K562 (cell line): ENCODE results near the gene MBNL1. TPM values are rescaled to one million over a fixed set of nuclear protein-coding genes. Genes with fewer than 3 reads are reported as not detected.
A peak's percentile ranks its signal among the peaks of the same experiment; 100 is the strongest.

Experiments used
- ATAC-seq: fragments of 200-7000 bp; cut with Tn5 transposase; 3 replicates; pipeline ENCODE4 v1.9.1; 2020; ENCODE audit warnings: moderate library complexity
- BruUV-seq: library from RNA; stranded (reverse); fragments of 400-500 nt; replicated peaks from 2 replicates; lab custom pipeline; 2021; lab: Mats Ljungman, UMichigan
- CTCF ChIA-PET: fragments of 300-600 bp; formaldehyde crosslinking; extraction: SDS; loops from one replicate; lab custom pipeline; 2021; ENCODE audit warnings: low intra/inter-chr PET ratio; lab: Yijun Ruan, JAX
- POLR2A ChIA-PET: fragments of 300-600, 350-650 bp; sonication (Branson Sonifier 250); formaldehyde crosslinking; extraction: SDS; loops from one replicate; lab custom pipeline; 2021; ENCODE audit warnings: antibody characterized with exemption, inconsistent platforms; lab: Yijun Ruan, JAX
- DNase-seq, 4 experiments: peaks; one replicate each; pipeline versions ENCODE4 v3.0.0 to v3.0.0-alpha.2; 2011 to 2018; ENCODE audit warnings: low spot score in 3 of 4, mixed read lengths in 3 of 4; ENCODE audit errors: extremely low read depth in 1 of 4
- FAIRE-seq: peaks from 2 replicates; lab custom pipeline; 2011; peaks lifted over from hg19 to GRCh38; lab: Jason Lieb, UNC
- H2AFZ ChIP-seq: 2 replicates; pipeline ENCODE4 v1.6.0; 2011; ENCODE audit warnings: low read depth, low read length, control low read depth, inconsistent platforms
- H3K27ac ChIP-seq: fragments of 200-600 bp; 3 replicates; pipeline ENCODE4 v1.8.0; 2011; ENCODE audit warnings: low read depth, mild to moderate bottlenecking, control low read depth, inconsistent platforms, low read length, moderate library complexity, mixed read lengths; ENCODE audit errors: extremely low read depth
- H3K27me3 ChIP-seq, 2 experiments: fragments of 300-600 bp in 1 of 2; 2 replicates in 1 of 2; 3 replicates in 1 of 2; pipeline versions ENCODE4 v1.6.0 to v1.8.0; 2011; ENCODE audit warnings: inconsistent platforms in 2 of 2, low read length in 2 of 2, mild to moderate bottlenecking in 1 of 2, mixed read lengths in 1 of 2, moderate library complexity in 1 of 2; ENCODE audit not compliant: control insufficient read depth in 2 of 2, insufficient read depth in 2 of 2
- H3K36me3 ChIP-seq: fragments of 300-600 bp; 3 replicates; pipeline ENCODE4 v1.8.0; 2011; ENCODE audit warnings: mild to moderate bottlenecking, low read length, inconsistent platforms; ENCODE audit not compliant: control insufficient read depth, insufficient read depth
- H3K4me1 ChIP-seq, 2 experiments: fragments of 200-600 bp in 1 of 2; replicated peaks in 1 of 2; 2 replicates in 1 of 2; 3 replicates in 1 of 2; pipeline versions ENCODE4 v1.5.1 to v1.8.0; 2011; ENCODE audit warnings: inconsistent platforms in 2 of 2, low read length in 2 of 2, mild to moderate bottlenecking in 1 of 2, mixed read lengths in 1 of 2, moderate library complexity in 1 of 2; ENCODE audit not compliant: control insufficient read depth in 2 of 2, insufficient read depth in 2 of 2
- H3K4me2 ChIP-seq: 2 replicates; pipeline ENCODE4 v1.6.1; 2011; ENCODE audit warnings: low read length, control low read depth, inconsistent platforms, mixed read lengths; ENCODE audit not compliant: insufficient read depth
- H3K4me3 ChIP-seq: fragments of 200-600 bp; sonication (generic), shearing (Covaris generic); 2 replicates; pipeline ENCODE4 v1.5.1; 2016; ENCODE audit warnings: control low read depth, inconsistent platforms
- H3K79me2 ChIP-seq: fragments of 200-600 bp; 3 replicates; pipeline ENCODE4 v1.8.0; 2011; ENCODE audit warnings: low read length, inconsistent platforms; ENCODE audit not compliant: control insufficient read depth, insufficient read depth
- H3K9ac ChIP-seq, 2 experiments: 2 replicates each; pipeline versions ENCODE4 v1.6.0 to v1.6.1; 2011; ENCODE audit warnings: low read depth in 2 of 2, low read length in 2 of 2, control low read depth in 1 of 2, inconsistent platforms in 1 of 2, mild to moderate bottlenecking in 1 of 2, mixed read lengths in 1 of 2; ENCODE audit not compliant: insufficient read depth in 1 of 2
- H3K9me1 ChIP-seq: one replicate; pipeline ENCODE4 v1.6.0; 2011; ENCODE audit warnings: inconsistent platforms, mild to moderate bottlenecking, low read length, moderate library complexity; ENCODE audit not compliant: control insufficient read depth, insufficient read depth
- H3K9me3 ChIP-seq: replicated peaks from 2 replicates; pipeline ENCODE4 v1.5.1; 2011; ENCODE audit warnings: low read depth, low read length, inconsistent platforms; ENCODE audit not compliant: control insufficient read depth, insufficient read depth
- H4K20me1 ChIP-seq: replicated peaks from 2 replicates; pipeline ENCODE4 v1.6.1; 2011; ENCODE audit warnings: low read length, inconsistent platforms, mixed read lengths; ENCODE audit not compliant: control insufficient read depth, insufficient read depth
- ATF7 ChIP-seq: fragments of 450-650 bp; IDR thresholded peaks from 2 replicates; pipeline ENCODE4 v1.7.1; 2014; ENCODE audit warnings: mild to moderate bottlenecking, moderate library complexity
- CHD4 ChIP-seq: fragments of 200-600 bp; sonication (generic); IDR thresholded peaks from 3 replicates; pipeline ENCODE4 v1.6.1; 2012; ENCODE audit warnings: low read depth, mild to moderate bottlenecking, mixed read lengths, low read length, inconsistent platforms; ENCODE audit not compliant: insufficient read depth, insufficient replicate concordance, poor library complexity, severe bottlenecking
- CREB1 ChIP-seq, 2 experiments: sonication (generic) in 1 of 2; formaldehyde crosslinking in 1 of 2; IDR thresholded peaks; 2 replicates each; pipeline versions ENCODE4 v1.6.1 to v1.8.0; 2012 to 2022; ENCODE audit warnings: inconsistent platforms in 1 of 2, mild to moderate bottlenecking in 1 of 2, missing genetic modification reagents in 1 of 2, moderate library complexity in 1 of 2
- DNMT1 ChIP-seq: fragments of 450-650 bp; IDR thresholded peaks from 2 replicates; pipeline ENCODE4 v1.6.1; 2016; ENCODE audit warnings: antibody characterized with exemption, mild to moderate bottlenecking
- EHMT2 ChIP-seq: fragments of 450-650 bp; IDR thresholded peaks from 2 replicates; pipeline ENCODE4 v1.6.1; 2018; ENCODE audit warnings: antibody characterized with exemption
- FOXA1 ChIP-seq: fragments of 450-650 bp; IDR thresholded peaks from 2 replicates; pipeline ENCODE4 v1.6.1; 2016; ENCODE audit warnings: mild to moderate bottlenecking, borderline replicate concordance
- MAFF ChIP-seq: IDR thresholded peaks from 2 replicates; pipeline ENCODE4 v1.6.1; 2012; ENCODE audit warnings: low read length, improper control_type of control experiment
- NFIC ChIP-seq: fragments of 450-650 bp; IDR thresholded peaks from 2 replicates; pipeline ENCODE4 v1.6.1; 2017; ENCODE audit warnings: mild to moderate bottlenecking, inconsistent platforms
- SPI1 ChIP-seq: IDR thresholded peaks from 2 replicates; pipeline ENCODE4 v1.6.1; 2011; ENCODE audit warnings: low read depth, low read length, control low read depth, borderline replicate concordance
- ZNF282 ChIP-seq: sonication (generic); formaldehyde crosslinking; IDR thresholded peaks from 2 replicates; pipeline ENCODE4 v1.8.1; 2023; ENCODE audit warnings: missing genetic modification reagents
- ZNF764 ChIP-seq: fragments of 250-450 bp; sonication (Bioruptor Pico); IDR thresholded peaks from 2 replicates; pipeline ENCODE4 v1.4.0; 2020; ENCODE audit warnings: low read depth, mild to moderate bottlenecking, moderate library complexity
- ZNF780A ChIP-seq: fragments of 250-450 bp; sonication (Bioruptor Pico); IDR thresholded peaks from 2 replicates; pipeline ENCODE4 v1.5.0; 2021; ENCODE audit warnings: mild to moderate bottlenecking
- whole genome bisulfite sequencing: fragments of 100-300 bp; shearing (Covaris generic); methylation state at CpG from one replicate; pipeline ENCODE4 v1.1.6; 2016; ENCODE audit warnings: low coverage, mixed read lengths; ENCODE audit not compliant: insufficient coverage; ENCODE audit errors: missing lambda C conversion rate; 5-methylcytosine and 5-hydroxymethylcytosine counted together
- in situ Hi-C: fragments of 300-500 bp; cut with MboI; formaldehyde crosslinking; loops from 4 replicates; pipeline ENCODE4 v1.15.0; 2018; ENCODE audit warnings: inconsistent platforms, mixed read lengths
- intact Hi-C: fragments of 100-400 bp; cut with micrococcal nuclease; formaldehyde crosslinking; loops from 2 replicates; pipeline ENCODE4 v1.14.2; 2022
- polyA plus RNA-seq, 8 experiments: library from polyadenylated mRNA; depleted of rRNA in 4 of 8; stranded (reverse) in 5 of 8; unstranded in 3 of 8; fragments of >200 nt; fragmentation: Nextera tagmentation in 2 of 8; fragmentation: Illumina TruSeq in 1 of 8; extraction: Ambion mirVana in 2 of 8; extraction: Trizol in 1 of 8; gene quantifications; 2 replicates each; pipeline versions ENCODE4 v1.2.1 to v1.2.3, GENCODE V29; 2011 to 2014; ENCODE audit warnings: inconsistent platforms in 1 of 8, missing spikeins in 1 of 8
- total RNA-seq, 7 experiments: library from RNA; depleted of rRNA in 6 of 7; stranded (reverse); fragments of >200 nt in 6 of 7; fragmentation: Illumina TruSeq in 2 of 7; extraction: Trizol in 2 of 7; gene quantifications; 2 replicates each; pipeline versions ENCODE4 v1.2.1 to v1.2.3, GENCODE V29; 2011 to 2021; ENCODE audit warnings: low replicate concordance in 1 of 7
- TF ChIP-seq, protein P1 (sequence below): fragments of 250-450 bp; sonication (Bioruptor Pico); IDR thresholded peaks from 2 replicates; pipeline ENCODE4 v1.5.0; 2021
- TF ChIP-seq, protein P2 (sequence below): fragments of 250-450 bp; sonication (Bioruptor Pico); IDR thresholded peaks from 2 replicates; pipeline ENCODE4 v1.5.1; 2021; ENCODE audit warnings: mild to moderate bottlenecking
- TF ChIP-seq, protein P3 (sequence below): fragments of 450-650 bp; IDR thresholded peaks from 2 replicates; pipeline ENCODE4 v1.6.1; 2018; ENCODE audit not compliant: partially characterized antibody

The MBNL1 gene
- total and polyA plus RNA-seq, 9 of the 15 experiments (the other 6 are each of a cell fraction or from before 2014, with no cell fraction given), result 70.3 to 243 (median 220) TPM

DNA sequence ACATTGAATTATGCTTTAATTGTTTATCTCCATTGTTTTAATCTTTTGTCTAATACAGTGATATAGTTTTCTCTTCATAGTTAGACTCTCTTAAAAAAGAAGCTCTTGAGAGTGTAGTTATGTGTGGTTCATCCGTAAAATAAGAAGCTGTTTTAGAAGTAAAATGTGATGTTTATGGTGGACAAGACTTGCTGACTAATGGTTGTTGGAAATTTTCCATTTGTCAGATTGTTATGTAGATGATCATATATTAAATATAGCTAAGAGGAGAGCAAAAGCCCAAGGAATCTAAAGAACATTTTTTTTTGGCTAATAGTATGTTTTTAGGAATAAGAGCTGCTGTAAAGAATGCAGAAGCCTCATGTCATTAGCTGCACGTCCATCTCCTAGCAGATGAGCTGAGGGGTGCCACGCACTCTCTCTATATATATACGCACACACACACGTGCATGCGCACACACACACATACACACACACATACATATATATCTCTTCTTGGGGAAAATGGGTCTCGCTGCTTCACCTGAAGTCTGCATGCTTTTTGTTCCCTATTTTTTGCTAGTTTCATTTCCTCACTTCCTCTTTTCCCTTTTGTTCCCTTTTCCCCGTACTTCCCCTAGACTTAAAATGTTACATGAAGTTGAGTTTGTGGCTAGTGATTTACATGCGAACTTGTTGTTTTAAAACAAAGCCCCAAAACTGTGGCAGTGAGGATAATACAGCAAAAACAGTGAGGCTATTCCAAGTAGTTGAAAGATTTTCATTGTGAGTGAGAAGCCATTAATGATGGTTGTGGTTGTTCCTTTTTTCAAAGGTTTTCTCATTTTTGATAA is 107.8 kb downstream of the MBNL1 start:
- H3K4me1 ChIP-seq, result peaks cover 3 to 5% of the 10 kb centered on the region in 2 experiments
- H3K9me3 ChIP-seq, result no peaks in the 10 kb centered on the region
- no peak overlapping the region; a peak in 1 of 4 replicates for H3K9ac ChIP-seq
- H3K4me2 ChIP-seq, result peak overlapping the region; percentile 59; the same call in 1 of the 2 replicates
- ATAC-seq, result peak; percentile 65
- peaks cover 28% of the 10 kb centered on the region; the same call in 1 of the 3 replicates for H3K36me3 ChIP-seq
- peaks cover 11% of the 10 kb centered on the region; the same call in 1 of the 2 replicates for H4K20me1 ChIP-seq
- no peak overlapping the region for H2AFZ ChIP-seq
- no peak for FAIRE-seq
- in situ Hi-C loops (no loop called here), intact Hi-C loops (no loop called here)
- H3K27ac ChIP-seq, result peak overlapping the region; percentile 55
- no TSS peak for BruUV-seq
- no peak overlapping the region; the same call in 1 of the 2 replicates for H3K4me3 ChIP-seq
- H3K9me1 ChIP-seq, result peaks cover 4% of the 10 kb centered on the region
- peaks cover 100% of the 10 kb centered on the region for H3K79me2 ChIP-seq
- no peaks in the 10 kb centered on the region for H3K27me3 ChIP-seq
- POLR2A ChIA-PET, result no interaction called here
- CTCF ChIA-PET, result no interaction called here
- peak in 1 of 4 experiments; percentile 45 for DNase-seq
- 28% methylated on average over 9 of the region's 9 CpGs for WGBS
- TF ChIP-seq FOXA1 (no peak), ATF7 (0 out of 2 replicates have a peak, but pooled peaks have one; percentile 11), NFIC (peak; percentile 70), SPI1 (peak; percentile 99), DNMT1 (no peak), ZNF764 (CRISPR knock-in tag) (no peak), EHMT2 (no peak), CREB1 (IDR thresholded peaks at IDR 0.05) (no peak), CREB1 (CRISPR knock-in tag; IDR thresholded peaks at IDR 0.05) (no peak), MAFF (peak; percentile 49; the same call in 1 of the 2 replicates), ZNF282 (CRISPR knock-in tag) (no peak), CHD4 (no peak), ZNF780A (CRISPR knock-in tag) (no peak)
- TF ChIP-seq, protein P1, sequence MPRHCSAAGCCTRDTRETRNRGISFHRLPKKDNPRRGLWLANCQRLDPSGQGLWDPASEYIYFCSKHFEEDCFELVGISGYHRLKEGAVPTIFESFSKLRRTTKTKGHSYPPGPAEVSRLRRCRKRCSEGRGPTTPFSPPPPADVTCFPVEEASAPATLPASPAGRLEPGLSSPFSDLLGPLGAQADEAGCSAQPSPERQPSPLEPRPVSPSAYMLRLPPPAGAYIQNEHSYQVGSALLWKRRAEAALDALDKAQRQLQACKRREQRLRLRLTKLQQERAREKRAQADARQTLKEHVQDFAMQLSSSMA (CRISPR knock-in tag), result no peak
- TF ChIP-seq, protein P2, sequence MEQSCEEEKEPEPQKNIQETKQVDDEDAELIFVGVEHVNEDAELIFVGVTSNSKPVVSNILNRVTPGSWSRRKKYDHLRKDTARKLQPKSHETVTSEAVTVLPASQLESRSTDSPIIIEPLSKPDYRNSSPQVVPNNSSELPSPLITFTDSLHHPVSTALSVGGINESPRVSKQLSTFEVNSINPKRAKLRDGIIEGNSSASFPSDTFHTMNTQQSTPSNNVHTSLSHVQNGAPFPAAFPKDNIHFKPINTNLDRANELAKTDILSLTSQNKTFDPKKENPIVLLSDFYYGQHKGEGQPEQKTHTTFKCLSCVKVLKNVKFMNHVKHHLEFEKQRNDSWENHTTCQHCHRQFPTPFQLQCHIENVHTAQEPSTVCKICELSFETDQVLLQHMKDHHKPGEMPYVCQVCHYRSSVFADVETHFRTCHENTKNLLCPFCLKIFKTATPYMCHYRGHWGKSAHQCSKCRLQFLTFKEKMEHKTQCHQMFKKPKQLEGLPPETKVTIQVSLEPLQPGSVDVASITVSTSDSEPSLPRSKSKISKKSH, result no peak
- TF ChIP-seq, protein P3, sequence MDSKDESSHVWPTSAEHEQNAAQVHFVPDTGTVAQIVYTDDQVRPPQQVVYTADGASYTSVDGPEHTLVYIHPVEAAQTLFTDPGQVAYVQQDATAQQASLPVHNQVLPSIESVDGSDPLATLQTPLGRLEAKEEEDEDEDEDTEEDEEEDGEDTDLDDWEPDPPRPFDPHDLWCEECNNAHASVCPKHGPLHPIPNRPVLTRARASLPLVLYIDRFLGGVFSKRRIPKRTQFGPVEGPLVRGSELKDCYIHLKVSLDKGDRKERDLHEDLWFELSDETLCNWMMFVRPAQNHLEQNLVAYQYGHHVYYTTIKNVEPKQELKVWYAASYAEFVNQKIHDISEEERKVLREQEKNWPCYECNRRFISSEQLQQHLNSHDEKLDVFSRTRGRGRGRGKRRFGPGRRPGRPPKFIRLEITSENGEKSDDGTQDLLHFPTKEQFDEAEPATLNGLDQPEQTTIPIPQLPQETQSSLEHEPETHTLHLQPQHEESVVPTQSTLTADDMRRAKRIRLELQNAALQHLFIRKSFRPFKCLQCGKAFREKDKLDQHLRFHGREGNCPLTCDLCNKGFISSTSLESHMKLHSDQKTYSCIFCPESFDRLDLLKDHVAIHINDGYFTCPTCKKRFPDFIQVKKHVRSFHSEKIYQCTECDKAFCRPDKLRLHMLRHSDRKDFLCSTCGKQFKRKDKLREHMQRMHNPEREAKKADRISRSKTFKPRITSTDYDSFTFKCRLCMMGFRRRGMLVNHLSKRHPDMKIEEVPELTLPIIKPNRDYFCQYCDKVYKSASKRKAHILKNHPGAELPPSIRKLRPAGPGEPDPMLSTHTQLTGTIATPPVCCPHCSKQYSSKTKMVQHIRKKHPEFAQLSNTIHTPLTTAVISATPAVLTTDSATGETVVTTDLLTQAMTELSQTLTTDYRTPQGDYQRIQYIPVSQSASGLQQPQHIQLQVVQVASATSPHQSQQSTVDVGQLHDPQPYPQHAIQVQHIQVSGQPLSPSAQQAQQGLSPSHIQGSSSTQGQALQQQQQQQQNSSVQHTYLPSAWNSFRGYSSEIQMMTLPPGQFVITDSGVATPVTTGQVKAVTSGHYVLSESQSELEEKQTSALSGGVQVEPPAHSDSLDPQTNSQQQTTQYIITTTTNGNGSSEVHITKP, result no peak
